Activated CD8-positive, alpha-beta memory T cell treated with anti-CD3 and anti-CD28 coated beads for 4 hours (primary cell): Measurements from ENCODE around the gene RAC2.
"Not testable (repeated sequence)": the region's sequence is repeated elsewhere in the genome, so short reads cannot be mapped to it uniquely, and the experiment has no call there.

Source experiments
- DNase-seq, 2 donors: peaks; one replicate each; pipeline ENCODE4 v3.0.0-alpha.2; 2020; ENCODE audit warnings: low read depth in 2 of 2

RAC2 gene

GRCh38 chr22:37206118-37206840 is 37.8 kb downstream of the RAC2 start:
- no peak for DNase-seq

GRCh38 chr22:37205046-37205445 is 39.0 kb downstream of the RAC2 start:
- no peak for DNase-seq

DNA sequence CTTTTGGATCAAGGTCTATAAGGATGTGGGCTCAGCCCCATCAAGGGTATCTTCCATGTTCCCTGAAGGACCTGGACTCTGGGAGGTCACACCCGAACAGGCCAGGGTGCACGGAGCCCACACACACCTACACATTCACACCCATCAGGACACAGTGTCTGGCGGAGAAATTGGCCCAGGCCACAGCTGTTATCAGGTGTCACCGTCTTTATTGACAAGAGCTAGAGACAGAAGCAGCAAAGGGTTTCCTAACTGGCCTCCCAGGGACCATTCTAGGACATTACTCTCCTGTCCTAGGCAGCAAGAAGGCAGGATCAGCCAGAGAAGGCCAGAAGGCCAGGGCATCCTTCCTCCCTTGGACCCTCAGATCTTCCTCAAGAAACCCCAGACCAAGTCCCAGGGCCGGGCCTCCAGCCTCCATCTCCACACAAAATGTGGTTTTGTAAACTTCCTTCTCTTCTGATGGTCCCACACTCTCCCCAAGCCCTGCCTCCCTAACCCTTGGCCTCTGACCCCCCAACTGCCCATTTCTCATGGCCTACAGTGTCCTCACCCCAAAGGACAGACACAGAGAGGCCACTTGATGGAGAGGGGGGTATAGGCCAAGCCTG is 39.9 kb downstream of the RAC2 start:
- DNase-seq, result no peak

GRCh38 chr22:37203354-37204044 is 40.6 kb downstream of the RAC2 start:
- no peak for DNase-seq

- DNase-seq, result no peak
Measured at GRCh38 chr22:37202716-37203115, 41.4 kb downstream of the RAC2 start.

DNA sequence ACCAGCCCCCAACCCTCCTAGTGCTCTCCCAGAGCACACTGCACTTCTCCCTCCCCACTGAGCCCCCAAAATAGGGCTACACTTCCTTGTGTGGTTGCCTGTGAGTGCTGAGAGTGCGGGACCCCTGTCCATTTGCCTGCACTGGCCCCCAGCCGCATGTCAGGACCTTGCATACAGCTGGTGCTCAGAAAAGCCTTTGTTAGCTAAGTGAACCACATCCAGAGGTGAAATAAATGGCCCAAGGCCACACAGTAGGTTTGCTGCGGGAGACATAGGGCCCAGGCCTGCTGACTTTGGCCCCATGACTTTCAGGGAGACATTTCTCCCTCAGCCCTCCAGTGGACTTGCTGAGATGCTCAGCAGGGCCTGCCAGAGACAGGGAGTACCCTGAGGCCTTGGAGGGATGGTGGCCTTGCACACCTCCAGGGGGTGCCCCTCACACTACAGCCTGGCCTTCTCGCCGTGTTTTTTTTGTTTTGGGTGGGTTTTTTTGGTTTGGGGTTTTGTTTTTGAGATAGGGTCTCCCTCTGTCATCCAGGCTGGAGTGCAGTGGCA is 42.0 kb downstream of the RAC2 start:
- DNase-seq, result no peak

DNA sequence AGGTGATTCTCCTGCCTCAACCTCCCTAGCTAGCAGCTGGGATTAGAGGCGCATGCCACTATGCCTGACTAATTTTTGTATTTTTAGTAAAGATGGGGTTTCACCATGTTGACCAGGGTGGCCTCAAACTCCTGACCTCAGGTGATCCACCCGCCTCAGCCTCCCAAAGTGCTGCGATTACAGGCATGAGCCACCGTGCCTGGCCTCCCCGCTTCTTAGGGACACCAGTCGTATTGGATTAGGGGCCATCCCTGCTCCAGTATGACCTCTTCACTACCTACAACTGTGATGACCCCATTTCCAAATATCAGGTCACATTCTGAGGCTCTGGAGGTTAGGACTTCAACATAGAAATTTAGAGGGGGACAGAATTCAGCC is 42.6 kb downstream of the RAC2 start:
- not testable (repeated sequence) for DNase-seq

DNA sequence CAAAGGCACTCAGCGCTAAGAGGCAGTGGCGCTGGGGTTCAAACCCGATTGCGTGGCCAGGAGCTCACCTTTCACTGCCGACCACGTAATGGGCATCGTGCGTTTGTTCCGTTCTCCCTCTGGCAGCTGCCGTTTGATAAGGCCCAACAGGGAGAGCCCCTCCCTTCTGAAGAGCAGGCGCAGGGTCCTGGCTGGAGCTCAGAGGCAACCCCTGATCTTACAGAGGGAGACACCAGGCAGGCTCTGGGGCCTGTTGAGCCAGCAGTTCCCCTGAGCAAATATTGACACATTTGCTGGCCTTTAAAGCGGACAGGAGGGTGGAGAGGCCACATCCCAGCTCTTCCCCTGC is 44.3 kb downstream of the RAC2 start:
- DNase-seq, result no peak

DNA sequence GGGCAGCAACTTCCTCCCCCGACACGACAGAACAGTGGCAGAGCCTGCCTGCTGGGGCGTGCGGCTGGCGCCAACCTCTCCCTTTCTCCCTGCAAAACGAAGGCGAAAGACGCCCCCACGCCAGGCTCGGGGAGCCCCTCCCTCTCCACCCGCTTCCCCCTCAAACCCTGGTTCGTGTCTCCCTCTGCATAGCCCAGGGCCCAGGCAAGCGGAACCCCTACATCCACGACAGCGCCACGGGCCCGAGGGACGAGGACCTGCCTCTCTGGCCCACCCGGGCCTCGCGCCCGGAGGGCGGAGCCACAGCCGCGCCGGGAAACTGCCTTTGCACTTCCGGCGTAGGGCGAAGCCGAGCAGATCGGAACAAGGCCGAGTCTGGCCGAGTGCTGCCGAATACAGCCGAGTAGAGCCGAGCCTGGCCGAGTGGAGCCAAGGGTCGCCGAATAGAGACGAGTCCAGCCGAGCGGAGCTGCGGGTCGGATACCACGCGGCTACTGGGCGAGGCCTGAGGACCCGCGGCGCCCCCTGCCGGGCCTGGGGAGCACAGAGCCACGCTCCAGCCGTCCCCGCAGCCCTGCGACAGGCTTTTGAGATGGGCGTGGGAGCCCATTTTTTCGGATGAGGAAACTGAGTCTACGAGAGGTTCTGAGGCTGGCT is 44.8 kb downstream of the RAC2 start:
- peak; percentile 96 to 98 for DNase-seq

- peak; percentile 80 to 90 for DNase-seq
Measured at GRCh38 chr22:37198258-37199102, 45.6 kb downstream of the RAC2 start.

DNA sequence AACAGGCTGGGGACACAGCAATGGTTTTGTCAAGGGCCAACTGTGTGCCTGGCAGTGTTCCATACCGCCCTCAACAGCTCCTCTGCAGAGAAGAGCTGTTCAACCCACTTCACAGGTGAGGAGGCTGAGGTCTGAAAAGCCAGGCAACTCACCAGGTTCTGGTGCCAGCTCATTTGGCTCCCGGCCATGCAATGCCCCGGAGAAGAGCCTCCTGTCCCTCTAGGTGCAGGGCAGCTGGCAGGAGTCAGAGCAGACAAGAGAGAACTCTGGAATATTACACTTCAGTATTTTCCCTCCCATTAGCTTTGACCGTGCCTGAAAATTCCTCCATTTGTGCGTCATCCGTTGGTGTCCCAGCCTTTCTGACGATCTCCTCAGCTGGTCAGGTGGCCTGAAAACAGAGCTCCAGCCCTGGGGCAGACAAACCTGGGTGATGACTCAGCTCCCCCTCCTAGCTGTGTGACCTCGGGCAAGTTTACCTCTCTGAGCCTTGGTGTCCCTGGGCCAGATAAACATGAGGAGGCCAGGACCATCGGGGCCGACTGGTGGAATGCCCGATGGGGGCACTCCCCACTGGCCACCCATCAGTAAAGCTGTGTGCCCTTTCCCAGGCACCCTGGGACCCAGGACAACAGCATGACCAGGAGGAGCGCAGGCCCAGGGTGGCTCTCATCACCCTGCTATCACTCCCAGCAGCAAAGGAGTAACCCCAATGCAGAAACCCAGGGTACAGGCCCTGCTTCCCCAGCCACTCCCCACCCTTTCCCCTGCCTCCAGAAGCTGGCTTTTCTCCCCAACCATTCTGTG is 46.4 kb downstream of the RAC2 start:
- no peak for DNase-seq

DNA sequence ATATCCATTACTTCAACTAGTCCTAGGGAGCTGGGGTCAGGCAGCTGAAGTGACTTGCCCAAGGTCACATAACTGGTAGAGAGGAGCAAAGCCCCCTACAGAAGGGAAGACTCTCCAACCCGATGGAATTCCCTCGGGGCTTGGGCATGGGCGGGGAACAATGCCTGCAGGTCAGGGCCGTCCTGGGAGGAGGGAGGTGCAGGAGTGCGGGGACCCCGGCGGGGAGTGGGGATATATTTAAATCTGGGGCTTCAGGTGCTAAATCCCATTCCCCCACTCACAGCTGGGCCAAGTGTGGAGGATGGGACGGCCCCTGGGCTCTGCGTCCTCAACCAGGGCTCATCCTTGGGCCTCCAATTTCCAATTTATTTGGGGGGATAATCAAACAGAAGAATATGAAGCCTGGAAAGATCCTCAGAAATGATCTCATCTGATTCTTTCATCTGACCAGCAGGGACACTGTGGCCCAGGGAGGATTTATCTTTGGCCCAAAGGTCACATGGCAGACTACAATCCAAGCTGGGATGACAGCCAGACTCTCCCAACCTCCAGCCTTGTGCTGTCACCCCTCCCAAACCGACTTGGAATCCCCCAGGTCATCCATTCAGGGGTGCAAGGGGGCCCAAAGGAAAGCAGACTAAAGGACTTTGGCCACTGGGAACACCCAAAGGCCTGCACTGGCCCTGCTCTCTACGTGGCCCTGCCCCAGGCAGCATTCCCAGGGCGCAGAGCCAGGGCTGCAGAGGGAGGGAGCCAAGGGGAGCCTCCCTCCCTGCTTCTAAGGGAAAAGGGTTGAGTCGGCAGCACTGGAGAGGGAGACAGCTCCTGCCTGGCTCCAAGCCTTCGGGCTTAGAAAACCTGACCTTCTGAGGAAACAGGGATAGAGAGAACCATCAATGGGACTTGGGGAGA is 47.3 kb downstream of the RAC2 start:
- DNase-seq, result no peak

DNA sequence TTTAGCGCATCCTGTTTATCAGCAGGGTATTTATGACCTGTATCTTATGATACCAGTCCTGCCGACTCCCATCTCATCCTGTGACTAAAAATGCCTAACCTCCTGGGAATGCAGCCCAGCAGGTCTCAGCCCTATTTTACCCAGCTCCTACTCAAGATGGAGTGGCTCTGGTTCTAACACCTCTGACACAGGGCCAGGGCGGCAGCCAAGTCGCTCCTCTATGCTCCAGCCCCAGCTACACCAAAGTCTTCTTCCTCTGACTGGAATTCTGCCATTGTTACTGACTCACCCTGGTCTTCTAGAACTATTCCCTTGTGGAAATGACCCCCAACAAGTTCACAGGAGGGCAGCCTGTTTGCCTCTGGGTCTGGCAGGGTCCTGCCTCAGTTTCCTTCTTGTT is 48.1 kb downstream of the RAC2 start:
- DNase-seq, result no peak

GRCh38 chr22:37194750-37195149 is 49.3 kb downstream of the RAC2 start:
- no peak for DNase-seq

DNA sequence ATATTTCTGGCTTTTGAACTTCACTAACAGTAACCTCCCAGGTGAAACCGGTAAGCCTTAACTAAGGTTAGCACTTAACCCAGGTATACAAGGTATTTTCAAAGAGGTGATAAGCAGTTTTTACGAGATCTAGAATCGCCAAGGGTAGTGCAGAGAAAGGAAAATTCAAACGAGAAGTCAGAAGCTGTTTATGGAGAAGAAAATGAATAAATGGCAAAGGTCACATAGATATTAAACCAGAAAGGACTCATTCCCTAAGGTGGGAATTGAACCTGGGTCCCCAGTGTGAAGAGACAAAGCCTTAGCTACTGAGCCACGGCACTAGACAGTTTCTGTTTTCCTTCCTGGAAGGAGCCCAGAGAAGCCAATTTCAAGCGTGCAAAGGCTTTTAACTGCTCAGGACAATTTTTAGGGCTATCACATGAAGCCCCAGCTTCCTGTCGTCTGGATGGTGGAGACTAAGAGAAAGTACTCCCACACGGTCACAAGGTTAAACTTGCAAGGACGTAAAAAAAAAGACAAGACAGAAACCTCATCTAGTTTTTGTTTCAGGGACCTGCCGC is 50.4 kb downstream of the RAC2 start:
- no peak for DNase-seq

- DNase-seq, result no peak
Measured at GRCh38 chr22:37192741-37193140, 51.3 kb downstream of the RAC2 start.

DNA sequence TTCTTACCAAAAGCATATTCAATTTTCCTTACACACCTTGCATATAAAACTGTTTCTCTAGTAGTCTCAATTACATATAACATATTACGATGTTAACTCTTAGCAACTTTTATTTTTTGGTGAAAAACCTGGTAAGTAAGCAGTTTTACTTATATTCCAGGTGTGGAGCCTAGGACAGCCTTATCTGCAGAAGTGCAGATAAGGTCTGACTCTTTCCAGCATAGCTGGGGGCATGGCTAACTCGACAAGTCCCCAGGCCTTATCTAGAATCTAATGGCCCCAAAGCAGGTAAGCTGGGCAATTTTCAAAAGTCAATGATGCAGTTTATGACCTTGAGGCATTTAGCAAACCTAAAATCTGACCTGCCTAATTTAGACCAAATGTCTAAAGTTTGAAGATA is 51.9 kb downstream of the RAC2 start:
- no peak for DNase-seq

DNA sequence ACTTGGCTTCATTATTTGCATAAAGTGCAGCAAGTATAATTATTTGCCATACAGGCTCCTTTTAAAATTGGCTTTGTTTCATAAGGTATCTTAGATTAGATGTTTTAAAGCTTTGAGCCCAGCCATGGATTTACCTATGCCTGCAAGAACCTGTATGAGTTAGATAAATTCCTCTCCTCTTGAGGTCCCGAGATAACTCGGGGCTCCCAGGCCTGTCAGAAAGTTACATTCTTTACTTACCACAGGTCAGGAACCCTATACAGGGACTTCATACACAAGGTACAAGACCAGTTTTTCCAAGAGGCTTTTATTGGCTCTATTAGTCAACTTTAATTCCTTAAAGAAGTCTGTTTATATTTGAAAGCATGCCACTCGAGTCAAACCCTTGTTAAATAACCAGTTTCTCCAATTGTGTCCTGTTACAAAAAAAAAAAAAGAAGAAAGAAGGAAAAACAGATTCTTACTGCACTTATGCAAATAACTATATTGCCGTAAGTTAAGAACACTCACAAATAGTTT is 53.7 kb downstream of the RAC2 start:
- DNase-seq, result no peak

- DNase-seq, result no peak
Measured at GRCh38 chr22:37188901-37189466, 55.1 kb downstream of the RAC2 start.
